Measurements from ENCODE around the gene KAZN.

DNA sequence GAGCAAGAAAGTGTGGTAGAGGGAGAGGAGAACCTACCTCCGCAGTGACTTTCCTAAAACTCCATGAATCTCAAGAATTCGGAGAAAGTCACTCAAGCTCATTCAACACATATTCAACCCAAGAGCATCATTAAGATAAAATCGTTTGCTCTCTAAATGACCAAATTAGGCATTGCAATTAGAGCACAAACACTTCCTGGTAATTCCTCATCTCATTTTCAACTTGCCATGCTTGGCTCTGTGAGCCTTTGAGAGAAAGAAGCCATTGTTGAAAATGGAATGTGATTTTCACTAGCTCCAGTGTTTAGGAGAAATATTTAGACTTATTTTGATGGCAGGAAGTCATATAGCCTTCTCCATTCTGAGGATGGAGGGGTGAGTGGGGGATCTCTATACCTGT lies 52.5 kb downstream of the KAZN start:
- TF ChIP-seq CTCF (IDR thresholded peaks at IDR 0.05) (no peak), POLR2A (IDR thresholded peaks at IDR 0.05) (no peak)

Measured in testis (tissue), 2 donors.